Mucosa of rectum (tissue), 2 donors: ENCODE results near the gene OR10A5.
"Not testable (repeated sequence)": the region's sequence is repeated elsewhere in the genome, so short reads cannot be mapped to it uniquely, and the experiment has no call there.

ENCODE experiments used
- H3K27ac ChIP-seq, 2 donors: one replicate each; pipeline ENCODE4 v1.7.0; 2013; ENCODE audit warnings: inconsistent platforms in 2 of 2, low read depth in 2 of 2, low read length in 2 of 2
- H3K27me3 ChIP-seq, 2 donors: one replicate each; pipeline ENCODE4 v1.7.0; 2013; ENCODE audit warnings: low read length in 2 of 2; ENCODE audit not compliant: control insufficient read depth in 2 of 2, insufficient read depth in 2 of 2
- H3K36me3 ChIP-seq, 2 donors: one replicate each; pipeline ENCODE4 v1.7.0; 2013; ENCODE audit warnings: low read length in 2 of 2; ENCODE audit not compliant: control insufficient read depth in 2 of 2, insufficient read depth in 2 of 2
- H3K4me1 ChIP-seq, 2 donors: one replicate each; pipeline ENCODE4 v1.7.0; 2013; ENCODE audit warnings: low read length in 2 of 2, mild to moderate bottlenecking in 1 of 2; ENCODE audit not compliant: control insufficient read depth in 2 of 2, insufficient read depth in 2 of 2
- H3K4me3 ChIP-seq, 2 donors: one replicate each; pipeline ENCODE4 v1.7.0; 2013; ENCODE audit warnings: low read length in 2 of 2
- H3K9ac ChIP-seq, 2 donors: one replicate each; pipeline ENCODE4 v1.7.0; 2013; ENCODE audit warnings: low read length in 2 of 2, low read depth in 1 of 2, mild to moderate bottlenecking in 1 of 2
- H3K9me3 ChIP-seq, 2 donors: one replicate each; pipeline ENCODE4 v1.7.0; 2013; ENCODE audit warnings: low read length in 2 of 2; ENCODE audit not compliant: control insufficient read depth in 2 of 2
- donor health status: healthy.
- donor health status: Normal muscosa, but diverticular disease.

Gene OR10A5, protein sequence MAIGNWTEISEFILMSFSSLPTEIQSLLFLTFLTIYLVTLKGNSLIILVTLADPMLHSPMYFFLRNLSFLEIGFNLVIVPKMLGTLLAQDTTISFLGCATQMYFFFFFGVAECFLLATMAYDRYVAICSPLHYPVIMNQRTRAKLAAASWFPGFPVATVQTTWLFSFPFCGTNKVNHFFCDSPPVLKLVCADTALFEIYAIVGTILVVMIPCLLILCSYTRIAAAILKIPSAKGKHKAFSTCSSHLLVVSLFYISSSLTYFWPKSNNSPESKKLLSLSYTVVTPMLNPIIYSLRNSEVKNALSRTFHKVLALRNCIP

DNA sequence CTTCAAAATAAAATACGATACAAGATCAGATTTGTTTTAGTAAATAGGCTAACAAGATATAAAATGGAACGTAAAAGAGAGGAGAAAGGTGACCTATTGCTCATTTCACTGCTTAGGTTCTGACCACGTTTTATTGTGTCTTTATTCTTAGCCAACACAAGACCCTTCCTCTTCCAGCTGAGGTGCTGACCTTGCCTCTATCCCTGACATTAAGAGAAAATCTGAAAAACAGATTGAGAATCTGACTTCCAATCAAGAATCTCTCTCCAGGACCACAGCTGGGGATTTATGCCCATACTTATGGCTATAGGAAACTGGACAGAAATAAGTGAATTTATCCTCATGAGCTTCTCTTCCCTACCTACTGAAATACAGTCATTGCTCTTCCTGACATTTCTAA is at the start of gene OR10A5:
OR10A5 (plus strand) TSS at position 301 of the 400 bp plus-strand sequence; CDS start at position 301, 0 bp downstream.
- H3K27ac ChIP-seq: no peak within 1 kb of the TSS
- no peak within 1 kb of the TSS for H3K4me3 ChIP-seq
- no peaks in the 10 kb centered on the region for H3K27me3 ChIP-seq
- H3K9me3 ChIP-seq: no peaks in the 10 kb centered on the region
- no peak within 1 kb of the TSS for H3K9ac ChIP-seq
- no peaks in the 10 kb centered on the region for H3K36me3 ChIP-seq
- H3K4me1 ChIP-seq: no peaks in the 10 kb centered on the region

DNA sequence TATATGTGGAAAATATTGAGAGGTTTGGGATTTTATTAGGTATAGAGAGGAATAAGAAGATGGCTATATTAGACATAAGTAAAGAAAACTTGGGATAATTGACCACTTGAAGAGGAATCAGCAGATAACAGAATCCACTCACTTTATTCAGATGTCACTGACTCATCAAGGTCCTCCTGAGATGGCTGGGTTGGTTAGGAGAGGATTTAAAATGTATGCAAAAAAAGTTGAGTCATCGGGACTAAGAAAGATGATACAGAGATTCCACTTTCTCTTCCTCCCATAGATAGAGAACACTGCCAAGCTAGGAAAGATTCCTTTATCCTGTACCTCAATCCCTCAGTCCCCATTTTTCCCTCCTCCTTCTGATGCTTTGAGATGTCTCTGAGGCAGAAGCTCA is 46.1 kb upstream of the OR10A5 start, which contains the start of gene OR6A2:
OR6A2 (minus strand) TSS at position 288 of the 400 bp plus-strand sequence. CDS start 3,981 bp downstream, outside the sequence.
- Histone ChIP-seq H3K4me3 (no peak within 1 kb of the TSS), H3K9ac (no peak within 1 kb of the TSS), H3K4me1 (no peaks in the 10 kb centered on the region), H3K27ac (no peak within 1 kb of the TSS), H3K36me3 (no peaks in the 10 kb centered on the region), H3K9me3 (no peaks in the 10 kb centered on the region), H3K27me3 (no peaks in the 10 kb centered on the region)

DNA sequence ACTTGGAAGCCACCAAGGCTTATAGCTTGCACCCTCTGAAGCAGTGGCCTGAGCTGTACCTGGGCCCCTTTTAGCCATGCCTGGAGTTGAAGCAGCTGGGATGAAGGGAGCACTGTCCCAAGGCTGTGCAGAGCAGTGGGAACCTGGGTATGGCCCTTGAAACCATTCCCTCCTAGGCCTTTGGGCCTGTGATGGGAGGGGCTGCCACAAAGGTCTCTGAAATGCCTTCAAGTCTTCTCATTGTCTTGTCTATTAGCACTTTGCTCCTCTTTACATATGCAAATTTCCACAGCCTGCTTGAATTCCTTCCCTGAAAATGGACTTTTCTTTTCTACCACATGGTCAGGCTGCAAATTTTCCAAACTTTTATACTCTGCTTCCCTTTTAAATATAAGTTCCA is 44.4 kb upstream of the OR10A5 start:
- not testable (repeated sequence) for H3K36me3 ChIP-seq, H3K9ac ChIP-seq, H3K4me1 ChIP-seq, H3K27me3 ChIP-seq, H3K9me3 ChIP-seq, H3K4me3 ChIP-seq, H3K27ac ChIP-seq

DNA sequence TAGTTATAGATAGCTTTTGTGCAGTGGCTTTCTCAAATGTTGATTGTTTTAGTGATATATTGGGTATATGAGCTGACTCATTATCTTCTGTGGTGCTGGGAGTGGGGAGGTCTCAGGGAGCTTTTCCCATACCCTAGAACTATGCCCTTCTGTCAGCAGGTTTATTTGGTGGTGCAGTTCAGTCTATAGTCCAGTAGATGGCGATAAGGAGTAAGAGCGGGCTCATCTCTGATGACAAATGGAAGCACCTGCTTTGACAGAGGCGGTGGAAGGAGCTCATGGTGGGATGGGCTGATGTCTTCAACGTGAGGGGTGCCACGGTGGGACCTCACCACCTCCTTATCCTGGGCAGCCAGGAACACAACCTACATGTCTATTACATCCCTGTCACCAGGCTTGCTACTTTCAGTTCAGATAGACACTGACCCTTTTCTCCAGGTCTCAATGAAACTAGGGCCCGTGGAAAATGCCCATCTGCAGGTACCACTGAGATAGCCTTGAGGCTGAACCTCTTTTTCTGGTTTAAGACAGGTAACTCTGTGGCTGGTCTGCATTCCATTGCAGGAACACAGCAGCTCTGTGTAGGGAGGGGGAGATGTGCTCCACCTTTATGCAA is 33.0 kb upstream of the OR10A5 start:
- Histone ChIP-seq H3K36me3 (no peaks in the 10 kb centered on the region), H3K4me1 (no peaks in the 10 kb centered on the region), H3K9ac (no peak overlapping the region), H3K9me3 (no peaks in the 10 kb centered on the region), H3K27me3 (peaks cover 0 to 2% of the 10 kb centered on the region in 2 donors), H3K27ac (no peak overlapping the region), H3K4me3 (no peak overlapping the region)

DNA sequence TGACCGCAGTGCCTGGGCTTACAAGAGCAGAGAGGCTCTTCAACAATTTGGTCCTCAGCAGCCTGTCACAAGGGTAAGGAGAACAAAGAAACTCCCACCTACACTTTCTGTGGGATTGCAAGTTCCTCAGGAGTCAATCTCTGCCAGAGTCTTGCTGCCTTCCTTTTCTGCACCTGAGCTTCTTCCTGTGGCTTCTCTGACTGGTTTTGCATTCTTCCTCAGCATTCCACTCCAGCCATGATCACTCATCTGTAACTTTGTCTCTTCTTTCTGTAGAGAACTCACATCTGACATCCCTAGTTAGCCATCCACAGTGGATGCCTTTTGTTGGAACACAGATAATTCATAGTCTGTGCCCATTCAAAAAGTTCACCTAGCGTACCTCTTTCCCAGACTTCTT is 31.8 kb upstream of the OR10A5 start:
- Histone ChIP-seq H3K27me3 (peaks cover 0 to 2% of the 10 kb centered on the region in 2 donors), H3K36me3 (no peaks in the 10 kb centered on the region), H3K9me3 (no peaks in the 10 kb centered on the region), H3K27ac (no peak overlapping the region), H3K4me1 (no peaks in the 10 kb centered on the region), H3K9ac (no peak overlapping the region), H3K4me3 (no peak overlapping the region)

DNA sequence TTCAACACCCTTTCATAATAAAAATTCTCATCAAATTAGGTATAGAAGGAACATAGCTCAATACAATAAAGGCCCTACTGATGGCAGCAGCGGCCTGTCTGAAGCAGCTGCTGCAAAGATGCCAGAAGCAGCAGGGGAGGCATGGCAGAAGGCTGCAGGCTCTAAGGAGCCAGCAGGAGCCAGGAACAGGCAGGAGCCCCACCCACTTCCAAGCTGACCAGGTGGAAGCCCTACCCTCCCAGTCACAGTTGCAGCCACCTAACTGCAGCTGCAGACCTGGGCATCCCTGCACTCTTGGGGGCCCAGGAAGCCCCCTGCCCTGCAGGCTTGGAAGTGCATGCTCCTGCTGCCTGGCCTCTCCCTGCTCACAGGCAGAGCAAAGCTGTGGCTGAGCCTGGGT is 27.8 kb upstream of the OR10A5 start:
- H3K27ac ChIP-seq: no peak overlapping the region
- no peak overlapping the region for H3K9ac ChIP-seq
- H3K4me3 ChIP-seq: no peak overlapping the region
- H3K9me3 ChIP-seq: no peaks in the 10 kb centered on the region
- H3K36me3 ChIP-seq: no peaks in the 10 kb centered on the region
- H3K4me1 ChIP-seq: no peaks in the 10 kb centered on the region
- peaks cover 0 to 2% of the 10 kb centered on the region in 2 donors for H3K27me3 ChIP-seq

DNA sequence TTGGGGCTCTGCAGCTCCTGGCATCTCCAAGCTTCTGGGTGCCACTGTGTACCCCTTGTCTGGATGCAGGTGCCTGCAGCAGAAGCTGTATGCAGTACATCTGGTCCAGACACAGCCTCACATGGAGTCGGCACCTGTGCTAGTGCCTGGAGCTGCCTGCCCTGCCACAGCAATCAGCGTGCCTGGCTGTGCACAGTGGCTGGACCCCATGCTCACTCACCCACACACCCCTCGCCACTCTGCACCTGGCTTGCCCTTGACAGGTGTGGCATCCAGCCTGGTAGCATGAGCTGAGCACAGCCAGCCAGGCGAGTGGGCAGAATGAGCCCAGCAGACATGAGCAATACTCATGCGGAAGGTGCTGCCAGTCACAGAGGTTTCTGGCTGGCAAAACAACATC is 26.5 kb upstream of the OR10A5 start:
- Histone ChIP-seq H3K27me3 (no peaks in the 10 kb centered on the region), H3K9ac (no peak overlapping the region), H3K27ac (no peak overlapping the region), H3K36me3 (no peaks in the 10 kb centered on the region), H3K9me3 (no peaks in the 10 kb centered on the region), H3K4me1 (no peaks in the 10 kb centered on the region), H3K4me3 (no peak overlapping the region)

DNA sequence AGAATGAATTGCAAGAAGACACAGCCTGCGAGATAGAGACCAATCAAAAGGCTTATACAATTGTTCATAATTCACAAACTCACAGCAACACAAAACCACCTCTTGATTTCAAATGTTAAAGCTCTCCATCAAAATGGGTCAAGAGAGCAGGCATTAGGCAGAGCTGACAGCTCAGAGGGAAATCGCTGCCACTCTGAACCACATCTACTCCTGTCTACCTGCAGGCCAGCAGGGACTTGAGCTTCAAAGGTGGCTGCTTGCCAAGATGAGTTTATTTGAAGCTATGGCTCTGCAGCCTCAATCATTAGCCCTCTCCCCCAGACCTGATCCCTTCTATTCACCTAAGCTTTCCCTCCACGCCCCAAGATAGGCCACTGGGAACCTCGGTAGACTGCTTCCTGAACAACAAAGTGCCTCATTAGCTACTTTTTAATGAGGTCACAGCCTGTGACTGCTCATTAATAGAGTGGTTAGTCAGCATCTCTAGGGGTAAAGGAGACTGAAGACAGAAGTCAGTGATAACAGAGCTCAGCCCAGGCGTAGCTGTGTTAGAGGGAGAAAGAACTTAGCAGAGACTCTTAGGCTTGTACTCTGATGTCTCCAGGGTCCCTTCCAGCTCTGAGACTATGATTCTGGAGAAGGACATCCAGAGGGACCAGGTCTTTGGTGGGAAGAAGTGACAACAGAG is 21.2 kb upstream of the OR10A5 start:
- Histone ChIP-seq H3K4me3 (no peak overlapping the region), H3K27ac (no peak overlapping the region), H3K4me1 (no peaks in the 10 kb centered on the region), H3K9ac (no peak overlapping the region), H3K9me3 (no peaks in the 10 kb centered on the region), H3K27me3 (no peaks in the 10 kb centered on the region), H3K36me3 (no peaks in the 10 kb centered on the region)

DNA sequence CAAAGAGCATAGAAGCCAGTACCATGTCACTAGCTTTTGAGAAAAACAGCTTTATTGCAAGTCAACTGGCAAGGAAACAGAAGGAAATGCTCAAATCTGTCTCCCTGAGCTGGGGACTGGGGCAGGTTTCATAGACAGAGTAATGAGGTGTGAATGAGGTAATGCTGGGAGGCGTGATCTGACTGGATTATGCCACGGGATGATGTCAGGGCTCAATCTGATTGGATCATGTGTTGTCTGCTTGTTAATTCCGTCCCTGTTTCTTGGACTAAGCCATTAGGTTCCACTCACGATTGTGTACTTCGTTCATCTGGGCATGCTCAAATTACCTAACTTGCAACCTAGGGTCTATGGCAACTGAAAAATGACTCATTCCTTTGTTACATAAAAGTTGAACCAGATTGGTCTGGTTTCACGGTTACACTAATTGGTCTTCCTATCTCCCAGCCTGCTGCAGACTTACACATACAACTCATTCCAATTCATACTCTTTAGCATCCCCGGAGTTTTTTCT is 20.2 kb upstream of the OR10A5 start:
- no peaks in the 10 kb centered on the region for H3K4me1 ChIP-seq
- H3K27me3 ChIP-seq: no peaks in the 10 kb centered on the region
- no peak overlapping the region for H3K9ac ChIP-seq
- no peaks in the 10 kb centered on the region for H3K9me3 ChIP-seq
- H3K27ac ChIP-seq: no peak overlapping the region
- H3K36me3 ChIP-seq: no peaks in the 10 kb centered on the region
- no peak overlapping the region for H3K4me3 ChIP-seq

DNA sequence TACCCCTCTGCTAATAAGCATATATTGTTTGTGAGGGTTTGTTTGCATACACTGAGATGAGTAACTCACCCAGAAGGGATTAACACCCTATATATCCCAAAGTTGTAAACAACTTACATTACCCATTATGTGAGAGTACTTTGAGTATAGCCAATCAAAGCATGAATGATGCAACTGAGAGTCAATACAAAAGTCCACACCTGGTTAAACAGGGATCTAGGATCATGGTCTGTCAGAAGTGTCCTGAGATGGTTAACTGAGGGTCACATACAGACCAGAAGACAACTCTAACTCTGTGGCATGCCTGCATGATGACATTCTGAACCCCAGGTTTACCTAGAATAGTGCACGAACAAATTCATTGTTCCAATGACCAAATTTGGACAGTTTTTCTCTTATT is 17.4 kb upstream of the OR10A5 start:
- Histone ChIP-seq H3K27me3 (no peaks in the 10 kb centered on the region), H3K4me1 (no peaks in the 10 kb centered on the region)

More for the DNA sequence above, 17.4 kb upstream of the OR10A5 start:
- Histone ChIP-seq H3K9me3 (no peaks in the 10 kb centered on the region), H3K9ac (no peak overlapping the region), H3K36me3 (no peaks in the 10 kb centered on the region), H3K4me3 (no peak overlapping the region), H3K27ac (no peak overlapping the region)
